Activated CD8-positive, alpha-beta T cell treated with anti-CD3 and anti-CD28 coated beads for 36 hours (primary cell): Measurements from ENCODE around the gene NCAN. TPM values are rescaled to one million over a fixed set of nuclear protein-coding genes. Genes with fewer than 3 reads are reported as not detected.

Experiments used
- ATAC-seq: fragments of 200-7000 bp; cut with Tn5 transposase; one replicate; pipeline ENCODE4 v1.10.0; 2021; ENCODE audit warnings: mild to moderate bottlenecking, moderate library complexity
- CTCF ChIA-PET: fragments of 350-600 bp; sonication (Branson Sonifier 250); formaldehyde crosslinking; loops from one replicate; lab custom pipeline; 2021; ENCODE audit warnings: antibody characterized with exemption; lab: Charles Lee
- POLR2A ChIA-PET: fragments of 350-600 bp; sonication (Branson Sonifier 250); formaldehyde crosslinking; loops from one replicate; lab custom pipeline; 2021; ENCODE audit warnings: antibody characterized with exemption; lab: Charles Lee
- DNase-seq: peaks from one replicate; pipeline ENCODE4 v3.0.0-alpha.2; 2020
- H3K27ac Mint-ChIP-seq: one replicate; pipeline ENCODE4 v1.8.0; 2021; ENCODE audit warnings: mild to moderate bottlenecking, mixed read lengths
- H3K27me3 Mint-ChIP-seq: one replicate; pipeline ENCODE4 v1.8.0; 2021; ENCODE audit warnings: mixed read lengths
- H3K36me3 Mint-ChIP-seq: one replicate; pipeline ENCODE4 v1.8.0; 2021; ENCODE audit warnings: low read depth, mixed read lengths
- H3K4me1 Mint-ChIP-seq: one replicate; pipeline ENCODE4 v1.8.0; 2021; ENCODE audit warnings: low read depth, mixed read lengths
- H3K4me3 Mint-ChIP-seq: one replicate; pipeline ENCODE4 v1.8.0; 2021; ENCODE audit warnings: mild to moderate bottlenecking, moderate library complexity, mixed read lengths
- H3K9me3 Mint-ChIP-seq: one replicate; pipeline ENCODE4 v1.8.0; 2021; ENCODE audit warnings: mixed read lengths
- CTCF ChIP-seq: fragments of 200-600 bp; IDR thresholded peaks from one replicate; pipeline ENCODE4 v1.8.0; 2022; ENCODE audit warnings: antibody characterized with exemption, mild to moderate bottlenecking
- intact Hi-C: fragments of 100-400 bp; cut with micrococcal nuclease; formaldehyde crosslinking; loops from one replicate; pipeline ENCODE4 v1.10.0; 2022
- total RNA-seq, 2 experiments: library from RNA; stranded (reverse); gene quantifications; one replicate each; pipeline ENCODE4 v1.2.3, GENCODE V29; 2021

Gene NCAN
- total RNA-seq, 2 experiments from 2014 or later: not detected

- Mint-ChIP-seq H3K4me3 (no peak overlapping the region), H3K27me3 (no peaks in the 10 kb centered on the region), H3K4me1 (no peaks in the 10 kb centered on the region), H3K27ac (no peak overlapping the region), H3K36me3 (peaks cover 16% of the 10 kb centered on the region), H3K9me3 (no peaks in the 10 kb centered on the region)
- POLR2A ChIA-PET: no interaction called here
- no peak for TF ChIP-seq CTCF
- no peak for DNase-seq
- CTCF ChIA-PET: interaction anchor here (1.4 to 5.7 kb wide), 3 partner anchors 16 to 49 kb away, joined by 3 to 49 read pairs (median 4); no protein-coding TSS in a partner anchor
- intact Hi-C loops: no loop called here
- no peak for ATAC-seq
These were observed 34.8 kb upstream of the NCAN start for GRCh38 chr19:19176950-19177349.

DNA sequence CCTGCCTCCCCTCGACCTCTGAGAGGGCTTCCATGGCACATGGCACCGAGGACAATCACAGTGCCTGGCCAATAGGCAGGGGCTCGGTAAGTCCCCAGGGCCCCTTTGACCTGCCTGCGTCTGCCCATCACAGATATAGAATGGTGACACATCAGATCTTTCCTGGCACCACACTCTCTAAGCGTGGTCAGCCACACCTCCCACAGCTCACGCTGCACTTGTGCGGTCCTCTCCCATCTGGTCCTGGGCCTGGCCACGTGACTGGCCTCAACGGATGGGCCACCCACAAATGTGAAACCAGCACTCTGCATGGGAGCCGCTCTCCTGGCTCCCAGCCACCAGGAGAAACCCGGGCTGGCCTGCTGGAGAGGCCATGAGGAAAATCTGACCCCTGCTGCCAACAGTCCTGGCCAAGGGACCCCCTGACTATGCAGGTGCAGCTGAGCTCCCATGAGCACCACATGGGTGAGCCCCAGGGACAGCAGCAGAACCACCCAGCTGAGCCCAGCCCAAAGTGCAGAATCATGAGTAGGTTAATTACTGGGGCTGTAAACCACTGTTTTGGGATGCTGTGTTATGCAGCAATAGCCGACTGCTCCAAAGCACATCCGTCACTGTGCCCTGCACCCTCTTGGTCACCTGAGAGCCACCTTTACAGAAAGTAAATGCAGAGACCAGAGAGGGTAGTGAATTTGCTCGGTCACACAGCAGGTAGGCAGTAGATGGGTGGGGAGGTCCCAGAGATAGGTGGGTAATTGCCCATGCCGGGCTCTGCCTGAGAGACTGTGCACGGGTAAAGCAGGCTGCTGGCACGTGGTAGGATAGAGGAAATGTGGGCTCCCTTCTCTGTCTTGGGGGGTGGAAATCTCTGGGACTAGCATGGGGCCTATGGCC is 32.0 kb upstream of the NCAN start:
- Mint-ChIP-seq H3K9me3 (no peaks in the 10 kb centered on the region), H3K27me3 (no peaks in the 10 kb centered on the region), H3K36me3 (peaks cover 17% of the 10 kb centered on the region), H3K4me3 (no peak overlapping the region), H3K4me1 (no peaks in the 10 kb centered on the region), H3K27ac (no peak overlapping the region)
- intact Hi-C loops: no loop called here
- POLR2A ChIA-PET: no interaction called here
- CTCF ChIA-PET: no interaction called here
- no peak for TF ChIP-seq CTCF
- no peak for ATAC-seq
- DNase-seq: no peak

GRCh38 chr19:19181488-19181998 is 30.2 kb upstream of the NCAN start:
- Mint-ChIP-seq H3K27ac (no peak overlapping the region), H3K9me3 (peaks cover 2% of the 10 kb centered on the region), H3K36me3 (peaks cover 24% of the 10 kb centered on the region), H3K27me3 (no peaks in the 10 kb centered on the region), H3K4me1 (peaks cover 6% of the 10 kb centered on the region), H3K4me3 (no peak overlapping the region)
- POLR2A ChIA-PET: no interaction called here
- TF ChIP-seq CTCF: no peak
- intact Hi-C loops: no loop called here
- CTCF ChIA-PET: no interaction called here
- DNase-seq: no peak
- ATAC-seq: no peak

DNA sequence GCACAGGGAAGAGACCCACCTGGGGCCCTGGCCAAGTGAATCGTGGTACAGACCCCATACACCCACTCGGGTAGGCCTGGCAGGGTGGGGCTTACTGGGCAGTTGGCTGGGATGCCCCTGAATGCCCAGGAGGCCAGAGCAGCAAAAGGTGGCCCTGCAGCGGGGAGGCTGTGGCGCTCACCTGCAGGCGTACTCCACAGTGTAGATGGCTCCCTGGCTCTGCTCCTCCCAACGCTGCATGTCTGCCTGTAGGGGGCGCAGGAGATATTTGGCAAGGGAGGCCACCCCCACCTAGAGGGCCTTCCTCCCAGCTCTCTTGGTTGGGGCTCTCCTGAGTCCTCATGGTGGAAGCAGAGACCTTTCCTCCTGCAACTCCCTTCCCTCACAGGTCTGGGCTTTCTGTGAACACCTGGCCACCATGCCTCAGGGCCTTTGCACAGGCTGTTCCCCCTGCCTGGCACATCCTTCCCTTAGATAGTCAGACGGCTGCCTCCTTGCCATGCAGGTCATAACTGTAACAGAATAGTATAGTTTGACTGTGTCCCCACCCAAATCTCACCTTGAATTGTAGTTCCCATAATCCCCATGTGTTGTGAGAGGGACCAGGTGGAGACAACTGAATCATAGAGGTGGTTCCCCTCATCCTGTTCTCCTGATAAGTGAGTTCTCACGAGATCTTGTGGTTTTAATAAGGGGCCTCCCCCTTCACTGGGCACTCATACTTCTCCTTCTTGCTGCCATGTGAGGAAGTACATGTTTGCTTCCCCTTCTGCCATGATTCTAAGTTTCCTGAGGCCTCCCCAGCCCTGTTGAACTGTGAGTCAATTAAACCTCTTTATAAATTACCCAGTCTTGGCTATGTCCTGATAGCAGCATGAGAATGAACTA is 25.7 kb upstream of the NCAN start:
- DNase-seq (peak; percentile 64), ATAC-seq (peak; percentile 92)
- ChIA-PET CTCF (interaction anchor here (1.0 to 4.1 kb wide), 4 partner anchors 11 to 40 kb away, joined by 3 to 23 read pairs (median 6); partner anchors contain the start of gene NR2C2AP), POLR2A (no interaction called here)
- intact Hi-C loops: no loop called here
- H3K9me3 Mint-ChIP-seq: peaks cover 6% of the 10 kb centered on the region
- H3K27ac Mint-ChIP-seq: no peak overlapping the region
- H3K4me3 Mint-ChIP-seq: no peak overlapping the region
- peak; percentile 63 for TF ChIP-seq CTCF
- peaks cover 23% of the 10 kb centered on the region for H3K36me3 Mint-ChIP-seq
- H3K4me1 Mint-ChIP-seq: peaks cover 25% of the 10 kb centered on the region
- H3K27me3 Mint-ChIP-seq: no peaks in the 10 kb centered on the region
